ENCODE measurements around the gene SLC35F1.

The SLC35F1 gene

GRCh38 chr6:118163542-118163941 lies 256.5 kb downstream of the SLC35F1 start:
- Histone ChIP-seq H4K8ac (ENCODE audit: low read depth, low read length) (no peak overlapping the region), H4K91ac (ENCODE audit: low read depth, low read length, poor library complexity) (no peak overlapping the region), H3K14ac (ENCODE audit: low read length) (no peak overlapping the region), H3K9me3 (replicated peaks in 1 of 2; ENCODE audit: control insufficient read depth in 2 of 2, insufficient read depth in 1 of 2, low read depth in 1 of 2, low read length in 2 of 2) (peaks cover 0 to 8% of the 10 kb centered on the region in 2 donors), H3K27ac (replicated peaks; ENCODE audit: low read length) (no peak overlapping the region), H3K23ac (ENCODE audit: low read depth, low read length, poor library complexity) (no peak overlapping the region), H2BK120ac (ENCODE audit: low read depth, low read length) (no peak overlapping the region), H2BK5ac (ENCODE audit: low read length) (no peak overlapping the region), H2BK15ac (ENCODE audit: low read length) (no peak overlapping the region), H3K4me3 (ENCODE audit: low read length in 2 of 2) (no peak overlapping the region), H3K9ac (ENCODE audit: low read depth, low read length, poor library complexity) (no peak overlapping the region), H2BK12ac (ENCODE audit: low read length) (no peak overlapping the region), H2AK5ac (ENCODE audit: low read depth, low read length) (no peak overlapping the region), H3K27me3 (ENCODE audit: control insufficient read depth in 3 of 3, insufficient read depth in 3 of 3, low read depth in 1 of 3, low read length in 3 of 3) (no peaks in the 10 kb centered on the region), H3K79me1 (ENCODE audit: low read depth, low read length) (no peaks in the 10 kb centered on the region), H3K18ac (ENCODE audit: low read length) (no peak overlapping the region), H3K4me2 (ENCODE audit: insufficient read depth, low read length, poor library complexity, severe bottlenecking) (no peak overlapping the region), H3K36me3 (replicated peaks in 1 of 2; ENCODE audit: control insufficient read depth in 2 of 2, insufficient read depth in 2 of 2, low read length in 2 of 2) (no peaks in the 10 kb centered on the region), H3K4me1 (ENCODE audit: control insufficient read depth in 2 of 2, insufficient read depth in 1 of 2, low read depth in 1 of 2, low read length in 2 of 2) (peaks cover 0 to 2% of the 10 kb centered on the region in 2 donors), H2AFZ (ENCODE audit: low read length) (no peak overlapping the region), H3K4ac (ENCODE audit: low read length) (no peak overlapping the region)
- no CpG with 5 or more reads among the region's 1 CpG for WGBS, 2 donors (ENCODE audit: extremely low coverage in 2 of 2, insufficient read length in 2 of 2, insufficient replicate concordance in 1 of 2)
- DNase-seq (ENCODE audit: low spot score) = no peak

GRCh38 chr6:118165500-118165899 lies 258.4 kb downstream of the SLC35F1 start:
- no peak overlapping the region for H3K4me3 ChIP-seq (ENCODE audit: low read length in 2 of 2)
- peaks cover 0 to 2% of the 10 kb centered on the region in 2 donors for H3K4me1 ChIP-seq (ENCODE audit: control insufficient read depth in 2 of 2, insufficient read depth in 1 of 2, low read depth in 1 of 2, low read length in 2 of 2)
- no peak overlapping the region for H3K4me2 ChIP-seq (ENCODE audit: insufficient read depth, low read length, poor library complexity, severe bottlenecking)
- no CpG with 5 or more reads among the region's 1 CpG for WGBS, 2 donors (ENCODE audit: extremely low coverage in 2 of 2, insufficient read length in 2 of 2, insufficient replicate concordance in 1 of 2)
- no peak overlapping the region for H3K4ac ChIP-seq (ENCODE audit: low read length)
- H3K14ac ChIP-seq (ENCODE audit: low read length) = no peak overlapping the region
- no peak overlapping the region for H3K27ac ChIP-seq (replicated peaks; ENCODE audit: low read length)
- peaks cover 0 to 8% of the 10 kb centered on the region in 2 donors for H3K9me3 ChIP-seq (replicated peaks in 1 of 2; ENCODE audit: control insufficient read depth in 2 of 2, insufficient read depth in 1 of 2, low read depth in 1 of 2, low read length in 2 of 2)
- no peak overlapping the region for H4K91ac ChIP-seq (ENCODE audit: low read depth, low read length, poor library complexity)
- H3K36me3 ChIP-seq (replicated peaks in 1 of 2; ENCODE audit: control insufficient read depth in 2 of 2, insufficient read depth in 2 of 2, low read length in 2 of 2) = no peaks in the 10 kb centered on the region
- no peak overlapping the region for H2BK12ac ChIP-seq (ENCODE audit: low read length)
- no peak overlapping the region for H4K8ac ChIP-seq (ENCODE audit: low read depth, low read length)
- no peak overlapping the region for H3K23ac ChIP-seq (ENCODE audit: low read depth, low read length, poor library complexity)
- H2BK15ac ChIP-seq (ENCODE audit: low read length) = no peak overlapping the region
- no peaks in the 10 kb centered on the region for H3K27me3 ChIP-seq (ENCODE audit: control insufficient read depth in 3 of 3, insufficient read depth in 3 of 3, low read depth in 1 of 3, low read length in 3 of 3)
- no peak overlapping the region for H3K18ac ChIP-seq (ENCODE audit: low read length)
- no peak overlapping the region for H2AFZ ChIP-seq (ENCODE audit: low read length)
- H3K79me1 ChIP-seq (ENCODE audit: low read depth, low read length) = no peaks in the 10 kb centered on the region
- DNase-seq (ENCODE audit: low spot score) = no peak
- H2BK5ac ChIP-seq (ENCODE audit: low read length) = no peak overlapping the region
- no peak overlapping the region for H2BK120ac ChIP-seq (ENCODE audit: low read depth, low read length)
- H3K9ac ChIP-seq (ENCODE audit: low read depth, low read length, poor library complexity) = no peak overlapping the region
- no peak overlapping the region for H2AK5ac ChIP-seq (ENCODE audit: low read depth, low read length)

GRCh38 chr6:118168421-118168820 lies 261.4 kb downstream of the SLC35F1 start:
- H3K27me3 ChIP-seq (ENCODE audit: control insufficient read depth in 3 of 3, insufficient read depth in 3 of 3, low read depth in 1 of 3, low read length in 3 of 3) = no peaks in the 10 kb centered on the region
- H3K27ac ChIP-seq (replicated peaks; ENCODE audit: low read length) = no peak overlapping the region
- H3K4ac ChIP-seq (ENCODE audit: low read length) = no peak overlapping the region
- H3K79me1 ChIP-seq (ENCODE audit: low read depth, low read length) = no peaks in the 10 kb centered on the region
- H3K4me1 ChIP-seq (ENCODE audit: control insufficient read depth in 2 of 2, insufficient read depth in 1 of 2, low read depth in 1 of 2, low read length in 2 of 2) = peaks cover 0 to 2% of the 10 kb centered on the region in 2 donors
- no peak overlapping the region for H2BK120ac ChIP-seq (ENCODE audit: low read depth, low read length)
- no peak overlapping the region for H2BK15ac ChIP-seq (ENCODE audit: low read length)
- no peak overlapping the region for H3K9ac ChIP-seq (ENCODE audit: low read depth, low read length, poor library complexity)
- no peak overlapping the region for H3K4me3 ChIP-seq (ENCODE audit: low read length in 2 of 2)
- DNase-seq (ENCODE audit: low spot score) = no peak
- H4K91ac ChIP-seq (ENCODE audit: low read depth, low read length, poor library complexity) = no peak overlapping the region
- H2AFZ ChIP-seq (ENCODE audit: low read length) = no peak overlapping the region
- no peaks in the 10 kb centered on the region for H3K36me3 ChIP-seq (replicated peaks in 1 of 2; ENCODE audit: control insufficient read depth in 2 of 2, insufficient read depth in 2 of 2, low read length in 2 of 2)
- H2BK5ac ChIP-seq (ENCODE audit: low read length) = no peak overlapping the region
- H2BK12ac ChIP-seq (ENCODE audit: low read length) = no peak overlapping the region
- no peak overlapping the region for H4K8ac ChIP-seq (ENCODE audit: low read depth, low read length)
- no peak overlapping the region for H3K4me2 ChIP-seq (ENCODE audit: insufficient read depth, low read length, poor library complexity, severe bottlenecking)
- no CpG with 5 or more reads among the region's 5 CpGs for WGBS, 2 donors (ENCODE audit: extremely low coverage in 2 of 2, insufficient read length in 2 of 2, insufficient replicate concordance in 1 of 2)
- H3K23ac ChIP-seq (ENCODE audit: low read depth, low read length, poor library complexity) = no peak overlapping the region
- H3K18ac ChIP-seq (ENCODE audit: low read length) = no peak overlapping the region
- H3K9me3 ChIP-seq (replicated peaks in 1 of 2; ENCODE audit: control insufficient read depth in 2 of 2, insufficient read depth in 1 of 2, low read depth in 1 of 2, low read length in 2 of 2) = peaks cover 2 to 10% of the 10 kb centered on the region in 2 donors
- H2AK5ac ChIP-seq (ENCODE audit: low read depth, low read length) = no peak overlapping the region
- H3K14ac ChIP-seq (ENCODE audit: low read length) = no peak overlapping the region

- Histone ChIP-seq H3K27ac (replicated peaks; ENCODE audit: low read length) (no peak overlapping the region), H3K4me1 (ENCODE audit: control insufficient read depth in 2 of 2, insufficient read depth in 1 of 2, low read depth in 1 of 2, low read length in 2 of 2) (no peaks in the 10 kb centered on the region), H2BK12ac (ENCODE audit: low read length) (no peak overlapping the region), H3K9ac (ENCODE audit: low read depth, low read length, poor library complexity) (no peak overlapping the region), H3K4me2 (ENCODE audit: insufficient read depth, low read length, poor library complexity, severe bottlenecking) (no peak overlapping the region), H2BK120ac (ENCODE audit: low read depth, low read length) (no peak overlapping the region), H3K14ac (ENCODE audit: low read length) (no peak overlapping the region), H2BK5ac (ENCODE audit: low read length) (no peak overlapping the region), H2AFZ (ENCODE audit: low read length) (no peak overlapping the region), H3K9me3 (replicated peaks in 1 of 2; ENCODE audit: control insufficient read depth in 2 of 2, insufficient read depth in 1 of 2, low read depth in 1 of 2, low read length in 2 of 2) (peaks cover 3 to 16% of the 10 kb centered on the region in 2 donors), H2AK5ac (ENCODE audit: low read depth, low read length) (no peak overlapping the region), H4K91ac (ENCODE audit: low read depth, low read length, poor library complexity) (no peak overlapping the region), H3K79me1 (ENCODE audit: low read depth, low read length) (no peaks in the 10 kb centered on the region), H2BK15ac (ENCODE audit: low read length) (no peak overlapping the region), H4K8ac (ENCODE audit: low read depth, low read length) (no peak overlapping the region), H3K18ac (ENCODE audit: low read length) (no peak overlapping the region), H3K4ac (ENCODE audit: low read length) (no peak overlapping the region), H3K23ac (ENCODE audit: low read depth, low read length, poor library complexity) (no peak overlapping the region), H3K4me3 (ENCODE audit: low read length in 2 of 2) (no peak overlapping the region), H3K36me3 (replicated peaks in 1 of 2; ENCODE audit: control insufficient read depth in 2 of 2, insufficient read depth in 2 of 2, low read length in 2 of 2) (no peaks in the 10 kb centered on the region), H3K27me3 (ENCODE audit: control insufficient read depth in 3 of 3, insufficient read depth in 3 of 3, low read depth in 1 of 3, low read length in 3 of 3) (no peaks in the 10 kb centered on the region)
- WGBS, 2 donors (ENCODE audit: extremely low coverage in 2 of 2, insufficient read length in 2 of 2, insufficient replicate concordance in 1 of 2) = no CpG with 5 or more reads among the region's 2 CpGs
- no peak for DNase-seq (ENCODE audit: low spot score)
Measured at GRCh38 chr6:118171852-118172251, 264.8 kb downstream of the SLC35F1 start.

Measured in neuronal stem cell (in vitro differentiated cells).